GM21515 (cell line): ENCODE measurements around the gene ACAN.

ENCODE experiments used
- ATAC-seq: cut with Tn5 transposase; IDR thresholded peaks from one replicate; pipeline ENCODE4 v1.9.1; 2021; ENCODE audit not compliant: unreplicated experiment

ACAN gene

DNA sequence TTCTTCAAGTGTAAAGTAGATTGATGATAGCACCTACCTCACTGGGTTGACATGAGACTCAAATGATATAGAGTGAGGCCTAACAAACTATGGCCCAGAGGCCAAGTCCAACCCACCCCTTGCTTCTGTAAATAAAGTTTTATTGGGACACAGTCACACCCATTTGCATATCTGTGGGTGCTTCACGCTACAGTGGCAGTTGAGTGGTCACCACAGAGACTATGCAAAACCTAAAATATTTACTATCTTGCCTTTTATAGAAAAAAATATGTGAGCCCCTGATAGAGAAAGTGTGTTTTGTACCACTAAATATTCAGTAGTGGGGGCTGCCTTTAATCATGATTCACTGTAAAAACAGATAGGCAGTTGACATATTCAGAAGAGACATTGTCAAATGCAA, 38.0 kb downstream of the ACAN start:
- ATAC-seq = no peak

DNA sequence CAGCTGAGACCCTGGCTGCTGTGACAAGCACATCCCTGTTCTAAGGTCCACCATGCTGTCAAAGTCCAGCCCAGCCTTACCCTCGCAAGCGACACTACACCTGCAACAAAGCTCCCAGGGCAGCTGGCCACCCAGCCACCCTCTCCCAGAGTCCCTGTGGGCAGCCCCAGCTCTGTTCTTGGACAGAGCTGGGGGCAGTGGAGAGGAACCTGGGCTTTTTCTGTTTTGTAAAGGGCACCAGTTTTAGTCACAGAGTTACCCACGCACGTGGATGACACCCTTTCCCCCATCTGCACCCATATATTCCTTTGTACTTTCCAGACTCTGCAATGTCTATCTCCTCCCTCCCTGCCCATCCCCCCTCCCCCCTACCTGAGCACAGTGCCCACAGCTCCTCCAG, 38.9 kb downstream of the ACAN start:
- ATAC-seq = no peak

DNA sequence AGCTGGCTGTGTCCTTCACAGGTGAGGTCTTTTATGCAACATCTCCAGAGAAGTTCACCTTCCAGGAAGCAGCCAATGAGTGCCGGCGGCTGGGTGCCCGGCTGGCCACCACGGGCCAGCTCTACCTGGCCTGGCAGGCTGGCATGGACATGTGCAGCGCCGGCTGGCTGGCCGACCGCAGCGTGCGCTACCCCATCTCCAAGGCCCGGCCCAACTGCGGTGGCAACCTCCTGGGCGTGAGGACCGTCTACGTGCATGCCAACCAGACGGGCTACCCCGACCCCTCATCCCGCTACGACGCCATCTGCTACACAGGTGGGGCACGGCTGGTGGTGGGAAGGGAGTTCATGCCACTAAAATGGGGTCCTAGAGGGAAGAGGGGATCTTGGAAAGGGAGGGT, 40.1 kb downstream of the ACAN start:
- no peak for ATAC-seq

DNA sequence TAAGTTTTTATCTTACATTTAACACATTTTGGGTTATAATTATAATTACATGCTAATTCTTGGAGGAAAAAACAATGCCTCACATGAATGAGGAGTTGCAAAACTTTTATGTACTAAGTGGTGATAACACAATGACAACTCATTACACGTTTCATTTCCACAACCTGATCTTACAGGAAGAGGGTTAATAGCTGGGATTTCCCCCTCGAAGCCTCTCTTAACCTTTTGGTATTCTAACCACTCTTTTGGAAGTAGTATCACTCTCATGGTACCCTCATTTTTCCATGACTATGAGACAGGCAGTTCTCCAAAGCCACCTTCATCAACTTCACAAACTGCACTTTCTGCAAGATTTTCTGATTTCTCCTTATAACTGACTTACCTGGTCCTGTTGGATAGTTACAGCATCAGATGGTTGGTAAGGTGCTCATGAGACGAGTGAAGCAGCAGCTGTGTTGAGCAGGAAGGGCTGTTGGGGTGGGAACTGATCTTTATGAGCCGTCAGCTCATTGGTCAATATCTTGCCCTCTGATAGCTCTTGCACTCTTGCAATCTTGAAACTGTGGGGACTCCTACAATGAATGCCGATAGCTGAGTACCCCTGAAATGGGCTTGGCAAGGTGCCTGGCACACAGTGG, 41.6 kb downstream of the ACAN start:
- no peak for ATAC-seq

- no peak for ATAC-seq
Observed at GRCh38 chr15:88845616-88846015, 42.4 kb downstream of the ACAN start.

DNA sequence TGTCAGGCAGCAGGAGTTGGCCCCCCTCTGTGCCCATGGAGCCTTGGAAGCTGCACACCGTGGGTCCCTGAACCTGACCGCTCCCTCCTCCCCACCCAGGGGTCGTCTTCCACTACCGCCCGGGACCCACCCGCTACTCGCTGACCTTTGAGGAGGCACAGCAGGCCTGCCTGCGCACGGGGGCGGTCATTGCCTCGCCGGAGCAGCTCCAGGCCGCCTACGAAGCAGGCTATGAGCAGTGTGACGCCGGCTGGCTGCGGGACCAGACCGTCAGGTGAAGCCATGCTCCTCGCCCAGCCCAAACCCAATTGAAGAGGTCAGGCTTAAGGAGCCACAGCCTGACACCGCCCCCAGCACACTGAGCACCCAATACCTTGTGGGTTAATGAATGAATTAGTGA, 43.9 kb downstream of the ACAN start:
- ATAC-seq = no peak

GRCh38 chr15:88848203-88848602, 45.0 kb downstream of the ACAN start:
- ATAC-seq = no peak

DNA sequence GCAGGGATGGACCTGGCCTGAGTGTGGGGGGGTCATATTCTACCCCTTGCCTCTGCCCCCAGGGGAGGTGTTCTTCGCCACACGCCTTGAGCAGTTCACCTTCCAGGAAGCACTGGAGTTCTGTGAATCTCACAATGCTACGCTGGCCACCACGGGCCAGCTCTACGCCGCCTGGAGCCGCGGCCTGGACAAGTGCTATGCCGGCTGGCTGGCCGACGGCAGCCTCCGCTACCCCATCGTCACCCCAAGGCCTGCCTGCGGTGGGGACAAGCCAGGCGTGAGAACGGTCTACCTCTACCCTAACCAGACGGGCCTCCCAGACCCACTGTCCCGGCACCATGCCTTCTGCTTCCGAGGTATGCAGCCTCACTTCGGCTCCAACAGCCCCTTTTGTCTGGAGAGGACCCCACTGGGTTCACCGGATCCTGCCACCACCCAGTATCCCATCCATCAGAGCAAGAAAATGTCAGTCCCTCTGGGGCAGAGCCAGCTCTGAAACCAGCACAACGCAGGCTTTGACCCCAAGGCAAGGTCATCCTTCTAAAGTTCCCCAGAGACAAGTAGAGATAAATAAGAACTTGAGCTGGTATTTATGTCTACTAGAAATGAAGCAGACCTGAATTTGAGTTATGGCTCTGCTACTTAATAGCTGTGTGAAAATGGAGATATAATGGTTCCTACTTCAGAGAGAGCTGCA, 46.3 kb downstream of the ACAN start:
- ATAC-seq = no peak

DNA sequence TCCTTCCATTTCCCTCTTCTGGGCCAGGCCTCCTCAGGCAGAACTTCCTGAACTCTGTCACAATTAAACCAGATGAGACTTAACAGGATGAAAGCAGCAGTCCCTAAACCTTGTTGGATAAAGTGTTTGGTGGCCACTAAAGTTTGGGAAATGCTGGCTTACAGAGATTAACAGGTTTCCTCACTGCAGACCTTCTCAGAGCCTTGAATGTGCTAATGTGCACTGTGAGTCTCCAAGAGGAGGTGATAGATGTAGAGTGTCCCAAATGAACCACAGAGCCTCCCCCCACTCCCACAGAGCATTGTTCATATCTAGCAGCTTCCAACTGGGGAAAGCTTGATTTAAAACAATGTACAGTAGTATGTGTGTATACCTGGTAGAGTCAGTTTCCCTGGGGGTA, 49.2 kb downstream of the ACAN start:
- ATAC-seq = no peak

GRCh38 chr15:88858934-88859333, 55.7 kb downstream of the ACAN start:
- no peak for ATAC-seq

GRCh38 chr15:88859550-88859949, 56.3 kb downstream of the ACAN start:
- no peak for ATAC-seq

- ATAC-seq = no peak
Observed at GRCh38 chr15:88860212-88860611, 57.0 kb downstream of the ACAN start.

GRCh38 chr15:88863412-88863811, 60.2 kb downstream of the ACAN start:
- no peak for ATAC-seq

- no peak for ATAC-seq
Observed at GRCh38 chr15:88864861-88865497, 61.7 kb downstream of the ACAN start.

GRCh38 chr15:88865498-88866099, 62.4 kb downstream of the ACAN start:
- no peak for ATAC-seq

DNA sequence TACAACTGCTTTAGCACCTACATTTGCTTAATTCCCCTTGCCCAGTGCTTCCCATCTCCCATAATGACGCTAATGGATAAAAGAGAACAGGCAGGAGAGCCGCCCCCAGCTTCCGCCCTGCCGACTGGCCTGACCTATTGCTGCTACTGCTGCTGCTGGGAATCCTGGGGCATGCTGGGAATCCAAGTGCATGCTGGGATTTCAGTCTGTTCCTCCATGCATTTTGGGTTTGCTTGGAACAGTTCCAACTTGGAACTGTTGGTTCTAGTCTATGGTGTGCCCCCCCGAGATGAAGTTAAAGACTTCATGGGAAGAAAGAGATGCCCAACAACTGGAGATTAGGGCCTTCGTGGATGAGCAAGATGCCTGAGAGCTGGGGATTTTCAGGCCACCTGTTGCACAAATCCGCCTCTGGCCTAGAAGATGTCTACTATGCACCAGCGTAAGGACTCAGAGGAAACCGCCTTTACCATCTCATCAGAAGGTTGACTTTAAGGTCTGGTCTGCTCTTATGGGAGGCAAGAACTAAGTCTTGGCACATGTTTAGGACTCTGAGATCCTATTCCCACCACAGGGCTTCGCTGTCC, 63.2 kb downstream of the ACAN start:
- no peak for ATAC-seq

DNA sequence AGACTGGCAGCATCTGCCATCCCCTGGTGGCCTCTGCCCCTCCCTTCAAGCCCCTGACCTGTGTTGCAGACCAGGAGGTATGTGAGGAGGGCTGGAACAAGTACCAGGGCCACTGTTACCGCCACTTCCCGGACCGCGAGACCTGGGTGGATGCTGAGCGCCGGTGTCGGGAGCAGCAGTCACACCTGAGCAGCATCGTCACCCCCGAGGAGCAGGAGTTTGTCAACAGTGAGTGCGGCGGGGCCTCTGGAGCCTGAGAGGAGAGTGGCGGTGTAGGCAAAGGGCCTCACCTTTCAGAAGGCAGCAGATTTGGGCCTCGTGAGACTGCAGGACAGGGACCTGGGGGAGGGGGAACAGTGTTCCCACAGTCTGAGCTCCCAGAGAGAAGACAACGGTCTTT, 68.1 kb downstream of the ACAN start:
- ATAC-seq = no peak

DNA sequence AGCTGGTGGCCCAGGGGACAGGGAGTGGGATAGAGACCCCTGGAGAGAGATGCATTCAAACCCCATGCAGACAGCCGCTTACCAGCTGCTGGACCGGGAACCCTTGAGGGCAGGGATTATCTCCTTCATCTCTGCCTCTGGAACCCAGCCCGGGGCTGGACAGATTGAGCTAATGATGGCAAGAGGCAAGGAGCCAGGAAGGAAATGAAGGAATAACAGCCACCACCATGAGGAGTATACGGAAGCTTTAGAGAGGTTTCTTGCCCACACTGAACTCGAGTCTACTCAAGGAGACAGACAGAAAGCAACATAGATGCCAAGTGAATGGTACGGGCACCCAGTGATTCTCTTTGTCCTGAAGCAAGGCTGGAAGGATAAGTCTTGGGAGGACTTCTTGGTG, 68.9 kb downstream of the ACAN start:
- ATAC-seq = no peak

DNA sequence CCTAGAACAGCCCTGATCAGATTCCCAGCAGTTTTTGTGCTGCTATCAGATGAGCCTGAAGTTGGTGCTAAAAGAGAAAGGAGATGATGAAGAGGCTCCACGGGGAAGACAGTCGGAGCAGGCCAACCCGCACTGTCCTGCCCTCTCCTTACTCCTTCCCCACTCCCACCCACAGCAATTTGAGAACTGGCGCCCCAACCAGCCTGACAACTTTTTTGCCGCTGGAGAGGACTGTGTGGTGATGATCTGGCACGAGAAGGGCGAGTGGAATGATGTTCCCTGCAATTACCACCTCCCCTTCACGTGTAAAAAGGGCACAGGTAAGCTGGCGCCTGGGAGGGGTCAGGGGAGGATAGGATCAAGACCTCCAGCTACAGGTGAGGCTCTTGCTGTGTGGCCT, 69.5 kb downstream of the ACAN start:
- ATAC-seq = no peak

DNA sequence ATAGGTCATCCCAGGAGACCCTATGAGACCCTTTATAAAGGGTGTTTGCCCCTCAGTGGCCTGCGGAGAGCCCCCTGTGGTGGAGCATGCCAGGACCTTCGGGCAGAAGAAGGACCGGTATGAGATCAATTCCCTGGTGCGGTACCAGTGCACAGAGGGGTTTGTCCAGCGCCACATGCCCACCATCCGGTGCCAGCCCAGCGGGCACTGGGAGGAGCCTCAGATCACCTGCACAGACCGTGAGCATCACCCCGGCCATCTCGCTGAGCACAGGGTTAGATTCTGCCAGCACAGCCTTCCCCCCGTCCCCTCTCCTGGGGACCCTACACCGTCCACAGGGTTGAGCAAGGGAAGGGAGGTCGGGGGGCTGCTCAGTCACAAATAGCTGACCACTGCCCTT, 70.5 kb downstream of the ACAN start:
- ATAC-seq = no peak

DNA sequence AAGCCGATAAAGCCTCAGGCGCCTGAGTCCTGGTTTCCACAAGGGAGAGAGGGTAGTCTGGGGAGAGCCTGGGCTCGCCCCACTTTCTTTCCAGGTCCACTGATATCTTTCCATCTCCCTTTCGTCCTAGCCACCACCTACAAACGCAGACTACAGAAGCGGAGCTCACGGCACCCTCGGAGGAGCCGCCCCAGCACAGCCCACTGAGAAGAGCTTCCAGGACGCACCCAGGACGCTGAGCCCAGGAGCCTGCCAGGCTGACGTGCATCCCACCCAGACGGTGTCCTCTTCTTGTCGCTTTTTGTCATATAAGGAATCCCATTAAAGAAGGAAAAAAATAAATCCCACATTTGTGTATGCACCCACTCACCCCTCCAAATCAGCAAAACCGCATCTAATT, 71.0 kb downstream of the ACAN start:
- ATAC-seq = no peak

- no peak for ATAC-seq
Observed at GRCh38 chr15:88874684-88875083, 71.4 kb downstream of the ACAN start.
